GM18867 (cell line): Measurements from ENCODE around the gene SRF.

Source experiments
- ATAC-seq: cut with Tn5 transposase; IDR thresholded peaks from one replicate; pipeline ENCODE4 v1.9.1; 2021; ENCODE audit warnings: mild to moderate bottlenecking, moderate library complexity; ENCODE audit not compliant: unreplicated experiment

The SRF gene

DNA sequence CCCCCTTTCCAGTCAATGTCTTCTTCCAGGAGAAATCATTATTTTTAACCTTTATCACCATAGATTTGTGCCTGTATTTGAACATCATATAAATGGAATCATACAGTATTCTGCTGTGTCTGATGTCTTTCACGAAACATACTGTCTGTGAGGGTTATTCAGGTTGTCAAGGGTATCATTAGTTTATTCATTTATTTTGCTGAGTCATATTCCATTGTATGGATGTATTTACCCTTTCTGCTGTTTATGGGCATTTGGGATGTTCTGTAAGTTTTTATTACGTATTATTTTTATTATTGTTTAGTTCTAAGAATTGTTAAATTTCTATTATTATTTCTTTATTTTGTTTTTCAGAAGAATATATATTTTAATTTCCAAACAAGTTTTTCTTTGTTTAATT lies 36.2 kb downstream of the SRF start:
- no peak for ATAC-seq

DNA sequence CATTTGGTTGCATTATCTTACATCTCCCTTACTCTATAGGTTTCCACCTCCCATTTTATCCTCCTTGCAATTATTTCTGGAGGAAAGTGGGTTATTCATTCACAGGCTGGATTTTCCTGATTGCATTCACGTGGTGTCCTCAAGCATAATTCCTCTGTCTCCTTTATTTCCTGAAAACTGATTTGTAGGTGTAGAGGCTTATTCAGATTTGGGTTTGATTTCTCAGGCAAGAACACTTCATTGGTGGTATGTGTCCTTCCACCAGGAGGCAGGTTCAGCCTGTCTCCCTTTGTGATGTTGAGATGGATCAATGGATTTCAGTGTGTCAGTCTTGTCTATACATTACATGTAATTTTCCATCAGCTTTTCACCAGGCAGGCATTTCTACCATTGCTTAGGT lies 40.9 kb downstream of the SRF start:
- no peak for ATAC-seq

DNA sequence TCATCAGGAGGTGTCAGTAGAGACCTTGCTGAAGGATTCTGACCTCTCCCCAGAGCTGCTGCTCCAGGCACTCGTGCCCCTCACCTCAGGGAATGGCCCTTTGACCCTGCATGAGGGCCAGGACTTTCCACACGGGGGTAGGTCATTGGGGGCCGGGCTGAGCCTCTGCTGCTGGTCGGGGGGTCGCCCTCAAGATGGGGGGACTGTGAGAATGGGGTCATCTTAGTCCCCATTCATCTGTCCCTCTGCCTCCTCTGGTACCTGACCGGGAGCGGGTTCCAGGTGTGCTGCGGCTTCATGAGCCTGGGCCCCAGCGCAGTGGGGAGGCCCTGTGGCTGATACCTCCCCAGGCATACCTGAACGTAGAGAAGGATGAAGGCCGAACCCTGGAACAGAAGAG lies 42.4 kb downstream of the SRF start:
- no peak for ATAC-seq

DNA sequence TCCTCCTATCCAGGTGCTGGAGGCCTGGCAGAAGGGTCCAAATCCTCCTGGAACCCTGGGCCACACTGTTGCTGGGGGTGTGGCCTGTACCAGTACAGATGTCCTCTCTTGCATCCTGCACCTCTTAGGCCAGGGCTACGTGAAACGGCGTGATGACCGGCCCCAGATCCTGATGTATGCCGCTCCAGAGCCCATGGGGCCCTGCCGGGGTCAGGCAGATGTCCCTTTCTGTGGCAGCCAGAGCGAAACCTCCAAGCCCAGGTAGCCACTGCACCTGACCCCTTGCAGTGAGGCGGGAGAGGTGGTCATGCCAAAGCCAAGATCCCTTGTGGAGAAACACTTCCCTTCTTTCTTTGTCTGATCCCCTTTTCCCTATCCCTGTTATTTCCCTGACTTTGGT lies 44.0 kb downstream of the SRF start:
- no peak for ATAC-seq

DNA sequence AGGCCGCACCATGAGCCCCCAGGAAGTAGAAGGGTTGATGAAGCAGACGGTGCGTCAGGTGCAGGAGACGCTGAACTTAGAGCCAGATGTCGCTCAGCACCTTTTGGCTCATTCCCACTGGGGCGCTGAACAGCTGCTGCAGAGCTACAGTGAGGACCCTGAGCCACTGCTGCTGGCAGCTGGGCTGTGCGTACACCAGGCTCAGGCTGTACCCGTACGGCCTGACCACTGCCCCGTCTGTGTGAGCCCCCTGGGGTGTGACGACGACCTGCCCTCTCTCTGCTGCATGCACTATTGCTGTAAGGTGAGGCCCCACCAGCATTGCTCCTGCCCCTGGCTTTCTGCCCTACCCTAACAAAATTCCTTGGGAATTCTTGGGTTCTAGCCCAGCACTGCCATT lies 45.1 kb downstream of the SRF start:
- no peak for ATAC-seq

DNA sequence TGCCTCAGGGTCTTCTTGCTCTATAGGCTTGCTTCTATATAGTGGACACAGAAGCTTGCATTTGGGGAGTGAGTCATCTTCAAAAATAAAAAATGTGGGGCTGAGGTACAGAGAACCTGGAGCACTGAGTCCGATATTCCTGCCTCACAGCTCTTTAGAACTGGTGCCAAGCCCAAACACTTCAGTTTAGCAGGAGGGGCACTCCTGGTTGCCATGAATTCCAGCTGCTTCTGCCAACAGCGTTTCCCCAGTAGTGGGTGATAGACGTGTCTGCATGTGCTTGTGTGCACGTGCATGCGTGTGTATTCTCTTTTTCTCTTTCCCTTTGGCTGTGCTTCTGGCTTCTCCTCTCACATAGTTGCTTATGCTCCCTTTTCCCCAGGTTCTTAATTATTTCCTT lies 46.3 kb downstream of the SRF start:
- no peak for ATAC-seq

DNA sequence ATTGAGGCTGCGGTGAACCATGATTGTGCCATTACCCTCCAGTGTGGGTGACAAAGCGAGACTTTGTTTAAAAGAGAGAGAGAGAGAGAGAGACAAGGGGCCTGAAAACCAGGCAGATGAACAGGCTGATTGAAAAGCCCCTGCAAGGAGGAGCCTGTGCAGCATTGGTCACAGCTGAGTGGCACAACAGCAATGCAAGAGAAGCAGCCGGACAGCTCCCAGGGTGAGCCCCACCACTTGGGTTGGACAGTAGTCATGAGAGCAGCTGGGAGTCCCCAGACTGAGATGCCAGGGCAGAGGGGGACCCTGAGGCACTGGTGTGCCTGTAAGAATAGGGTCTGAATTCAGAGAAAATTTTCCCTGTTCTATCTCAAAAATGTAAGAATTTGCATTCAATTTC lies 48.0 kb downstream of the SRF start:
- ATAC-seq: no peak

DNA sequence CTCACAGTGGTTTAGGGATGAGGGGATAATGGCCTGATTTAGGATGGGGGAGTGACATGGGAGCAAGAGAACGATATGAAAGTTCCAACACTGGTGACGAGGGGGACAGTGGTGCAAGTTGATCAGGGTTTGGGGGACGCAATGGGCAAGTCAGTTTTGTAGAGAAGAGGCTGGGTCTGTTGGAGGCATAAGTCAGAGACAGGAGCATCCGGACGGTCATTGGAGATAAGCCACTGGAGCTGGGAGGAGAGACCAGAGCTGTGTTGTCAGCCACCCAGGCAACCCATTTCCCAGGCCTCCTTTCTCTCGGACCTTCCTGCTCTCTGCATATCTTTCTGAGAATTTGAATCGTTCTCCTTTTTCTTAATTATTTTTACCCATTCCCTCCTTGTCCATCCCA lies 48.7 kb downstream of the SRF start:
- no peak for ATAC-seq

DNA sequence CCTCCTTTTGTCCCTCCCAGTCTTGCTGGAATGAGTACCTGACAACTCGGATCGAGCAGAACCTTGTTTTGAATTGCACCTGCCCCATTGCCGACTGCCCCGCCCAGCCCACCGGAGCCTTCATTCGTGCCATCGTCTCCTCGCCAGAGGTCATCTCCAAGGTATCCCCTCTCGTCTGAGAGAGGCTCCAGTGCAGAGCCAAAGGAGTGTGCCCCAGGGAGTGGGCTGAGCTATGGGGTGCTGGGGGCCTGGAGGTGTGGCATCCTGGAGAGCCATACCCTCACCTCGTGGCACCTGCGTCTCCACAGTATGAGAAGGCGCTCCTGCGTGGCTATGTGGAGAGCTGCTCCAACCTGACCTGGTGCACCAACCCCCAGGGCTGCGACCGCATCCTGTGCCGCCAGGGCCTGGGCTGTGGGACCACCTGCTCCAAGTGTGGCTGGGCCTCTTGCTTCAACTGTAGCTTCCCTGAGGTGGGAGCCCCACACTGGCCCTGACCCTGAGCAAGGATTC lies 49.4 kb downstream of the SRF start:
- no peak for ATAC-seq

DNA sequence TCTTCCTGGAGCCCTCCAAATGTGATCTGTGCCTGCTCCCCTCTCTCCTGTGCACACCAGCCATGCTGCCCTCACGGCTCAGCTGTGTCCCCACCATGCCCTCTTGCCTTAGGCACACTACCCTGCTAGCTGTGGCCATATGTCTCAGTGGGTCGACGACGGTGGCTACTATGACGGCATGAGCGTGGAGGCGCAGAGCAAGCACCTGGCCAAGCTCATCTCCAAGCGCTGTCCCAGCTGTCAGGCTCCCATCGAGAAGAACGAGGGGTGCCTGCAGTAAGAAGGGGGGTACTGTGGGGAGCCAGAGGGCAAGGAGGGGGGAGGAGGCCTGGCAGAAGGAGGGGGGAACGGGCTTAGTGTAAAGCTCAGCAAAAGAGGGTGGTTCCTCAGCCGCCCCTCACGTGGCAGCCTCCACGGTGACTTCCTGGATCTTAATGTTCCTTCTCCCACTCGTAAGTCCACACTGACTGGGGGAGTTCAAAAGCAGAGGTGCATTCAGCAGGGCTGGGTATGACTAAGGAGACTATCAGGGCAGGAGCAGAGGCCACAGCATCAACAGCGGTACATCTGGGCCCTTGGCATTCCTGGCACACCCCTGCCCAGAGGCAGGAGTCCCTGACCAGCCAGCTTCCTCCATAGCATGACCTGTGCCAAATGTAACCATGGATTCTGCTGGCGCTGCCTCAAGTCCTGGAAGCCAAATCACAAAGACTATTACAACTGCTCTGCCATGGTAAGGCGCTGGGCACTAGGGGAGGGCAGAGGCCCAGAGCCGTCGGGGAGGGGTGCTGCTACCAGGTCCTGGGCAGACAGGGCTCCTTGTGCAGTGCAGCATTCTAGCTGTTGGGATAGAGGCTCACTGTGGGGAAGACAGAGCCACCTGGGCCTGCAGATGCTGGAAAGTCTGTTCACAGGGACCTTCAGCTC lies 50.2 kb downstream of the SRF start:
- ATAC-seq: no peak

DNA sequence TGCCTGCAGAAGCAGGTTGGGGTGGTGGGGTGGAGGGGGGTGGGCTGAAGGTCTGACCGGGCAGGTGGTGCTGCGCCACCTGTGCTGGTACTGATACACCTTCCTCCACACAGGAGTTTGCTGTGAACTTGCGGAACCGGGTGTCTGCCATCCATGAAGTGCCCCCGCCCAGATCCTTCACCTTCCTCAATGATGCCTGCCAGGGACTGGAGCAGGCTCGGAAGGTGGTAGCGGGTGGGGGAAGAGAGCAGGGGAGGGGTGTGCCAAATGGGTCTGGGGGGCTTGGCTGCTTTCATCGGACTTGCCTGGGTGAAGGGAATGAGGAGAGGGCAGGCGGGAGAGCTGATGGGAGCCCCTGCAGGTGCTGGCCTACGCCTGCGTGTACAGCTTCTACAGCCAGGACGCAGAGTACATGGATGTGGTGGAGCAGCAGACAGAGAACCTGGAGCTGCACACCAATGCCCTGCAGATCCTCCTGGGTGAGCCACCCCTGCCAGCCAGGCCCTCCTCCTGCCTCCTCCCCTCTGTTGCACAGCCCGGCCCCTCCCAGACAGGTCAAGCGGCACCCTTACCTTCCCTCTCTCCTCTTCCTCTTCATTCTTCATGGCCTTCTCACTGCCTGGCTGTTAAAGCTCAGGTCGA lies 51.5 kb downstream of the SRF start:
- no peak for ATAC-seq

DNA sequence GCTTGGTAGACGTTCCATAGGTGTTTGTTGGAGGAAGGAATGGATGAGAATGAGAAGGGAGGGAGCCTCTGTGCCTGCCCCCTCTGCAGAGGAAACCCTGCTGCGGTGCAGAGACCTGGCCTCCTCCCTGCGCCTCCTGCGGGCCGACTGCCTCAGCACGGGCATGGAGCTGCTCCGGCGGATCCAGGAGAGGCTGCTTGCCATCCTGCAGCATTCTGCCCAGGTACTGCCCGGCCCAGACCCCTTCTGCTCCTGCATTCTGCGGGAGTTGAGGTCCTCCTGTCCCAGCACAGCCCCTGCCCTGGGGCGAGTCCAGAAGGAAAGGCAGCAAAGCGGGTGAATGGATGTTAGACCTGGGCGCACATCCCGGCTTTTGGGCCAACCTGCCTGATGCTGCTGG lies 52.1 kb downstream of the SRF start:
- no peak for ATAC-seq

DNA sequence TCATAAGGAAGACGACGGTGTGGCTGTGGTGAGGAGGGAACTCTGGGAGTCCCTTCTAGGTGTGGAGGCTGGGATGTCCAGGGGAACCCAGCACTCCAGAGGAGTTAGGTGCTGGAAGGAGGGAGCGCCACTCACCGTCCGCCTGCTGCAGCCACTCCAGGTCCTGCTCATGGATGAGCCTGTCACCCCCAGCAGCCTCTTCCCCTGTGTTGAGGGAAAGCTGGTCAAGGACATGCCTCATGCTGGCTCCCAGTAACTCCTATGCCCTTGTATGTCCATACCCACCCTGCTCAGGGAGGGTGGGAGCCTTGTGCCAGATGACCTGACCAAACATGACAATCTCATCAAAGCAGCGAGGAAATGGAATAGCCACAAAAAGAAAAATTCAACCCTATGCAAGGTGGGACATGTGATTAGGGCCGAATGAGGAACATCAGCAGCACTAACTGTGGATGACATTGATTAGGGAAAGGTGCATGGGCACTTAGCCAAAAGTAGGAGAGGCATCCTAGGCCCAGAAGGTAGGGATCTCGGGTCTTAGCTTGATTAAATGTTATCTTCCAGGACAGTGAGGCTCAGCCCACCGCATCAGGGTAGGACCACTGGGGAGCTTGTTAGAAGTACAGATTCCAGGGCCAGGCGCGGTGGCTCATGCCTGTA lies 55.3 kb downstream of the SRF start:
- ATAC-seq: no peak

DNA sequence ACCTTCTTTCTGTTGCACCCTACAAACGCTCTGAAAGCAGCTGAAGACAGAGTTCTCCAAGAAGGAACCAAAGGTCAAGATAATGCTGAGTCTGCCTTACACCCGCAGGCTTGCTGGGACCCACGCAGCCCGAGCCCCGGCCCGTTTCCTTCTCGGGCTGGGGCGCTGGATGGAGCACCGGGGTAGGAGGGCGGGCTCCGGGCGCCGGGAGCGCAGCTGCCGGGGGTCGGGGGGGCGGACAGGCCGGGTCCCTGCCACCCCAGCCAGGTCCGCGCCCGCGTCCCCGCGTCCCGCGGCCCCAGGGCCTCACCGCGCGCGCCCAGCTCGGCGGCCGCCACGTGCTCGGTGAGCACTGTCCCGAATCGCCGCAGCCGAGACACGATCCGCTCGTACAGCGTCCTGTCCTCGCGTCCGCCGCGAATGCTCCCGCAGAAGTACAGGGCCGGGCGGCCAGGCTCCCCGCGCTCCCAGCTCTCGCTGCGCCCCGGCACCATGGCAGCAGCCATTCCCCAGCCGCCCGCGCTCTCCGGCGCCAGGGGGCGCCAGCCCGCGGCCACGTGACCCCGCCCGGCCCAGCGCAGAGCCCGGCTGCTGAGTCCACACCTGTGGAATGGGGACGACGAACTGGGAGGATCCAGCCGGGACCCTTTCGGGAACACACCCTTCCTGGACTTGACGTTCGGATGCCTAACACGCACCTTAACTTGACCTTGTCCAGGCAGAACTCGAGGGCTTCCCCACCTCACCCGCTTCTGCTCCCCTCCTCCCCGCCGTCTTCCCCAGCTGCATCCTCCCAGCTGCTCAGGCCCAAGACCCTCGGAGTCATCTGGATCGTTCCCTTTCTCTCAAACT lies 58.1 kb downstream of the SRF start, which contains the start of gene DNPH1:
DNPH1 (minus strand) TSS at position 531 of the 852 bp plus-strand sequence; CDS start at position 506, 25 bp downstream.
- peak; percentile 85 for ATAC-seq

DNA sequence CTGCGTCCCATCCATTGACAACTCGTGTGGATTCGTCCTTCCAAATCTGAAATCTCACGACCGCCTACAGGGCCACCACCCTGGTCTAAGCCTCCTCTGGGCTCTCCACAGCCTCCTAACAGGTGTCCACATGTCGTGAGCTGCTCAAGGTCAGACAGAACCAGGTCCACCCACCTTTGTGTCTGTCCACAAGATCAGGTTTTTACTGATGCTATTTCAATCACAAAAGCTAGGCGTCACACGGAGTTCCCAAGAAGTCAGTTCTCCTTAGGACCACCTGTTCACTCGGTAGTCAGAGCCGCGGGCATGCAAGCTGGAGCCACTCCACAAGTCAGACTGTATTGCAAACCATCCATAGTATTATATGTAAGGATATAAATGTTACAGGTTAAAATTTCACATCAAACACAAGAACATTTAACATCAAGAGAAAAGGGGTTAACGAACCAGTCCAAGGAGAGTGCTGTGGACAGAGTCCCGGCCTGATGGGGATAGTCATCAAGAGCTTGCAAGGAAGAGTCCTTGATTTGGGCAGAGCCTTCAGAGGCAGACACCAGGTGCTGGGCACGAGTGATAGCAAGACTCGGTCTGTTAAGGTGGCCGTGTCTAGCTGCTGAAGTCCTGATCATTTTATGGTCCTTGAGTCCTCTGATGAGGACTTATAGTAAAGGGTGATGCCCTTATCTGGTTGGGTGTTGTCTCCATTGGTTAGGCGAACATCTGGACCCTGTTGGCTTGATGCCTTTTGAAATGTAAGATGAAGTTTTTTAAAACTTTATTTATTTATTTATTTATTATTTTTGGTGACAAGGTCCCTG lies 58.9 kb downstream of the SRF start:
- peak; percentile 10 for ATAC-seq

DNA sequence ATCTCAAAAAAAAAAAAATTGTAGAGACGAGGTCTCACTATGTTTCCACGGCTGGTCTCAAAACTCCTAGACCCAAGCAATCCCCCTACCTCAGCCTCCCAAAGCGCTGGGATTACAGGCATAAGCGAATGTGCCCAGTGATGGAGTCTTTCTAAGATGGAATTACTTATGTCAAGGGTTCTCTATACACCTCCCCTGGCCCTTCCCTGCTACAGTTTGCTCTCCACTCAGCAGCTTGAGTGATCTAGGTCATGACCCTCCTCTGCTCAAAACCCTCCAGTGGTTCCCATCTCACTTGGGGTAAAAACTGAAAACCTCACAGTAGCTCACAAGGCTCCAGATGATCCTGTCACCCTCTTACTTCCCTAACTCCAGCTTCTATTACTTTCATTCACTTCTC lies 60.0 kb downstream of the SRF start:
- ATAC-seq: no peak
